GM10266 (cell line): ENCODE results near the gene DMD.

Experiments used
- DNase-seq: peaks from one replicate; pipeline ENCODE4 v3.0.0; 2012; ENCODE audit errors: extremely low spot score
- TF ChIP-seq, protein P1 (sequence below): IDR thresholded peaks from 2 replicates; pipeline ENCODE4 v1.5.1; 2012; ENCODE audit warnings: mild to moderate bottlenecking, low read depth; ENCODE audit not compliant: control insufficient read depth, insufficient read depth; ENCODE audit errors: missing control alignments

The DMD gene

GRCh38 chrX:33132569-33132968 is 78.8 kb downstream of the DMD start:
- no peak for DNase-seq
- TF ChIP-seq, protein P1, sequence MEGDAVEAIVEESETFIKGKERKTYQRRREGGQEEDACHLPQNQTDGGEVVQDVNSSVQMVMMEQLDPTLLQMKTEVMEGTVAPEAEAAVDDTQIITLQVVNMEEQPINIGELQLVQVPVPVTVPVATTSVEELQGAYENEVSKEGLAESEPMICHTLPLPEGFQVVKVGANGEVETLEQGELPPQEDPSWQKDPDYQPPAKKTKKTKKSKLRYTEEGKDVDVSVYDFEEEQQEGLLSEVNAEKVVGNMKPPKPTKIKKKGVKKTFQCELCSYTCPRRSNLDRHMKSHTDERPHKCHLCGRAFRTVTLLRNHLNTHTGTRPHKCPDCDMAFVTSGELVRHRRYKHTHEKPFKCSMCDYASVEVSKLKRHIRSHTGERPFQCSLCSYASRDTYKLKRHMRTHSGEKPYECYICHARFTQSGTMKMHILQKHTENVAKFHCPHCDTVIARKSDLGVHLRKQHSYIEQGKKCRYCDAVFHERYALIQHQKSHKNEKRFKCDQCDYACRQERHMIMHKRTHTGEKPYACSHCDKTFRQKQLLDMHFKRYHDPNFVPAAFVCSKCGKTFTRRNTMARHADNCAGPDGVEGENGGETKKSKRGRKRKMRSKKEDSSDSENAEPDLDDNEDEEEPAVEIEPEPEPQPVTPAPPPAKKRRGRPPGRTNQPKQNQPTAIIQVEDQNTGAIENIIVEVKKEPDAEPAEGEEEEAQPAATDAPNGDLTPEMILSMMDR: no peak

DNA sequence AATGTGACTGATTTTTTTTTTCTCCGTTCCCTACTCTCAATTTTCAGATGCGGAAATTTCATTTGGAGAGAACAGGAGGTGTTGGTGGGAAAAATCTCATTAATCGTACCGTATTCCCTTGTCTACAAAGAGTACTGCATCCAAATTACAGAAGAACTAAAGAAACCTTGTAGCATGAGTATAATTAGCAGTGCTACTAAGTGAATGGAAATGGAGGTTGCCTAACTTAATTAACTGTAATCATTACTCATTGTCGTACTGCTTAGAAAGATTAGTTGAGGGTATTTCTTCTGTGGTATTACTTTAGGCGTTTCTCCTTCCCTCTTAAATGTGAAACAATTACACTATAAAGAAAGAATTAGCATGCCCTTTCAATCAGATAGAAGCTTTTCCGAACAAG is 81.7 kb downstream of the DMD start:
- DNase-seq: no peak
- TF ChIP-seq, protein P1: no peak

- TF ChIP-seq, protein P1: no peak
- DNase-seq: no peak
Observed at GRCh38 chrX:33128048-33128805, 83.1 kb downstream of the DMD start.

- DNase-seq: no peak
- TF ChIP-seq, protein P1: no peak
Observed at GRCh38 chrX:33126469-33126868, 84.9 kb downstream of the DMD start.

DNA sequence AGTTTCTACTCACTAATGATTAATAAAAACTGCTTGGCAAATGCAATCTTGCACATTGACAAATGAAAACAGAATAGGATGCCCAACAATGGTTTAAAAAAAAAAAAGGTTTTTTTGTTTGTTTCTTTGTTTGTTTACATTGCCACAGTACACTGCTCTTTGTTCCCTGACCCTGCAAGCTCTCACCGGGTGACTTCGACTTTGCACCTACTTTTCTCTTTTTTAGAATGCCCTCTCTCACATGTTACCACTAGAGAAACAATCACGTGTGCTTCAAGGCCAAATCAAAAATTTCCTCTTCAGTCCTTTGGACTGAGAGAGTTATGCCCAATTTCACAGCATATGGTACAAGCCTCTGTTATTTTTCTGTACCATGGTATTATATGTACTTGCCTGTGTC is 101.5 kb downstream of the DMD start:
- TF ChIP-seq, protein P1: no peak
- DNase-seq: no peak

GRCh38 chrX:33106737-33107136 is 104.6 kb downstream of the DMD start:
- TF ChIP-seq, protein P1: no peak
- no peak for DNase-seq

DNA sequence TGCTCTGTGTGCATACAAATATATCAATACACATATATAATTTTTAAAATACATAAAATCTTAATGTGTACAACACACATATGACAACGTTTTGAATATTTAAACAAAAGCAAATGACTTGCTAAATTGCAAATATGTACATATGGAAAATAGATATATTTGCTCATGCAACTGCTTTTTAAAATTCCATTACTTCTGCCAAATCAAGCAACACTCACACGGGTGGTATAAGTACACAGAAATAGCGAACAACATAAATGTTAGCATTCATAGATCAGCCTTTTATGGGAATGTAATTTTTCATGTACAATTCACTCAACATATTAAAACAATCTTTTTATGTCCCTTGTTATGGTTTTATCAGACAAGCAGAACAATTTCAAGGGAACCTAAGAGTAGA is 116.3 kb downstream of the DMD start:
- no peak for DNase-seq
- TF ChIP-seq, protein P1: no peak
